Measurements from ENCODE around the gene SARDH.
A peak's percentile ranks its signal among the peaks of the same experiment; 100 is the strongest.

GRCh38 chr9:133715866-133716563 is 22.1 kb downstream of the SARDH start:
- TF ChIP-seq POLR2AphosphoS5 (IDR thresholded peaks at IDR 0.05), result no peak
- no peak for TF ChIP-seq POLR2A (IDR thresholded peaks at IDR 0.05)
- TF ChIP-seq CTCF (IDR thresholded peaks at IDR 0.05), result peak in 1 of 4 experiments; percentile 34
- TF ChIP-seq EP300 (IDR thresholded peaks at IDR 0.05), result no peak
